IMR-90 (cell line): ENCODE data around the gene MCRIP2. TPM values are rescaled to one million over a fixed set of nuclear protein-coding genes. Genes with fewer than 3 reads are reported as not detected.

Source experiments
- ATAC-seq: fragments of 200-7000 bp; cut with Tn5 transposase; 2 replicates; pipeline ENCODE4 v1.9.1; 2020; ENCODE audit warnings: low read depth, mild to moderate bottlenecking, moderate library complexity
- BruUV-seq: library from RNA; stranded (reverse); fragments of 400-500 nt; replicated peaks from 2 replicates; lab custom pipeline; 2021; lab: Mats Ljungman, UMichigan
- CTCF ChIA-PET: fragments of 300-600 bp; formaldehyde crosslinking; extraction: SDS; loops from one replicate; lab custom pipeline; 2021; ENCODE audit warnings: antibody characterized with exemption; lab: Yijun Ruan, JAX
- POLR2A ChIA-PET: fragments of 300-600 bp; sonication (Branson Sonifier 250); formaldehyde crosslinking; loops from one replicate; lab custom pipeline; 2022; ENCODE audit warnings: antibody characterized with exemption; ENCODE audit not compliant: unreplicated experiment; lab: Charles Lee
- DNase-seq: peaks from one replicate; pipeline ENCODE4 v3.0.0; 2013
- H2AFZ ChIP-seq: replicated peaks from 2 replicates; pipeline ENCODE3; 2013; ENCODE audit warnings: low read length, mild to moderate bottlenecking; ENCODE audit not compliant: poor library complexity
- H2AK5ac ChIP-seq: 2 replicates; pipeline ENCODE4 v1.6.1; 2013; ENCODE audit warnings: low read depth, low read length, inconsistent platforms
- H2AK9ac ChIP-seq: replicated peaks from 2 replicates; pipeline ENCODE3; 2013; ENCODE audit warnings: mild to moderate bottlenecking, low read depth, low read length, moderate library complexity; ENCODE audit not compliant: poor library complexity
- H2BK120ac ChIP-seq: 2 replicates; pipeline ENCODE4 v1.6.1; 2013; ENCODE audit warnings: low read depth, low read length, inconsistent platforms
- H2BK15ac ChIP-seq: 3 replicates; pipeline ENCODE4 v1.6.1; 2013; ENCODE audit warnings: low read depth, low read length, inconsistent platforms
- H2BK20ac ChIP-seq: 2 replicates; pipeline ENCODE4 v1.6.1; 2013; ENCODE audit warnings: low read depth, mild to moderate bottlenecking, inconsistent platforms, low read length, moderate library complexity
- H2BK5ac ChIP-seq: 2 replicates; pipeline ENCODE4 v1.6.1; 2013; ENCODE audit warnings: mild to moderate bottlenecking, low read depth, low read length, inconsistent platforms; ENCODE audit not compliant: poor library complexity, severe bottlenecking
- H3K14ac ChIP-seq: replicated peaks from 2 replicates; pipeline ENCODE4 v1.6.1; 2013; ENCODE audit warnings: low read depth, low read length, inconsistent platforms
- H3K18ac ChIP-seq: 2 replicates; pipeline ENCODE4 v1.6.1; 2013; ENCODE audit warnings: low read depth, low read length, control low read depth
- H3K23ac ChIP-seq: 2 replicates; pipeline ENCODE4 v1.6.1; 2013; ENCODE audit warnings: low read depth, low read length, inconsistent platforms
- H3K27ac ChIP-seq: 2 replicates; pipeline ENCODE4 v1.5.1; 2013; ENCODE audit warnings: mild to moderate bottlenecking, control low read depth, low read length; ENCODE audit not compliant: insufficient read depth
- H3K27me3 ChIP-seq: 2 replicates; pipeline ENCODE4 v1.6.1; 2013; ENCODE audit warnings: low read length; ENCODE audit not compliant: control insufficient read depth, insufficient read depth
- H3K36me3 ChIP-seq: 2 replicates; pipeline ENCODE4 v1.6.1; 2013; ENCODE audit warnings: low read length, mixed read lengths; ENCODE audit not compliant: control insufficient read depth, insufficient read depth
- H3K4ac ChIP-seq: 2 replicates; pipeline ENCODE4 v1.6.1; 2013; ENCODE audit warnings: low read depth, low read length, inconsistent platforms
- H3K4me1 ChIP-seq: 2 replicates; pipeline ENCODE4 v1.6.1; 2013; ENCODE audit warnings: low read length, mixed read lengths; ENCODE audit not compliant: control insufficient read depth, insufficient read depth
- H3K4me2 ChIP-seq: 2 replicates; pipeline ENCODE4 v1.6.1; 2013; ENCODE audit warnings: low read depth, mild to moderate bottlenecking, control low read depth, low read length, moderate library complexity
- H3K4me3 ChIP-seq: 2 replicates; pipeline ENCODE4 v1.5.1; 2013; ENCODE audit warnings: low read depth, mild to moderate bottlenecking, control low read depth, low read length, moderate library complexity; ENCODE audit not compliant: insufficient read depth
- H3K56ac ChIP-seq: 2 replicates; pipeline ENCODE4 v1.6.1; 2013; ENCODE audit warnings: low read length, inconsistent platforms; ENCODE audit not compliant: insufficient read depth; ENCODE audit errors: extremely low read depth
- H3K79me1 ChIP-seq, 2 experiments: 2 replicates each; pipeline ENCODE4 v1.6.1; 2013; ENCODE audit warnings: low read length in 2 of 2, inconsistent platforms in 1 of 2, low read depth in 1 of 2
- H3K9ac ChIP-seq: 2 replicates; pipeline ENCODE4 v1.6.1; 2013; ENCODE audit warnings: low read depth, low read length, control low read depth
- H3K9me1 ChIP-seq: 2 replicates; pipeline ENCODE4 v1.6.1; 2013; ENCODE audit warnings: low read length, inconsistent platforms; ENCODE audit not compliant: insufficient read depth
- H3K9me3 ChIP-seq: 2 replicates; pipeline ENCODE4 v1.6.1; 2013; ENCODE audit warnings: low read length; ENCODE audit not compliant: control insufficient read depth, insufficient read depth
- H4K20me1 ChIP-seq: 2 replicates; pipeline ENCODE4 v1.6.1; 2013; ENCODE audit warnings: low read length, inconsistent platforms; ENCODE audit not compliant: insufficient read depth
- H4K5ac ChIP-seq: 2 replicates; pipeline ENCODE4 v1.6.1; 2013; ENCODE audit warnings: mild to moderate bottlenecking, low read depth, low read length, control low read depth
- H4K8ac ChIP-seq, 2 experiments: 2 replicates each; pipeline ENCODE4 v1.6.1; 2013; ENCODE audit warnings: low read depth in 2 of 2, low read length in 2 of 2, control low read depth in 1 of 2, inconsistent platforms in 1 of 2
- H4K91ac ChIP-seq: 2 replicates; pipeline ENCODE4 v1.6.1; 2013; ENCODE audit warnings: low read depth, low read length, inconsistent platforms; ENCODE audit not compliant: insufficient read depth
- BHLHE40 ChIP-seq: fragments of 150-350 bp; IDR thresholded peaks from 2 replicates; pipeline ENCODE4 v1.6.1; 2016; ENCODE audit warnings: mild to moderate bottlenecking, low read depth, low read length
- CEBPB ChIP-seq: IDR thresholded peaks from 2 replicates; pipeline ENCODE4 v1.6.1; 2012; ENCODE audit warnings: low read depth, low read length, improper control_type of control experiment
- CHD1 ChIP-seq: IDR thresholded peaks from 2 replicates; pipeline ENCODE4 v1.6.1; 2012; ENCODE audit warnings: low read depth, low read length, improper control_type of control experiment
- CTCF ChIP-seq: conservative IDR thresholded peaks from 2 replicates; pipeline ENCODE4 v1.5.1; 2012; ENCODE audit warnings: mild to moderate bottlenecking, low read depth, low read length, improper control_type of control experiment
- FOS ChIP-seq: fragments of 150-350 bp; IDR thresholded peaks from 2 replicates; pipeline ENCODE4 v1.6.1; 2016; ENCODE audit warnings: low read depth, low read length
- MAFK ChIP-seq: IDR thresholded peaks from 2 replicates; pipeline ENCODE4 v1.6.1; 2012; ENCODE audit warnings: low read depth, low read length, improper control_type of control experiment
- MAZ ChIP-seq: IDR thresholded peaks from 2 replicates; pipeline ENCODE4 v1.6.1; 2012; ENCODE audit warnings: low read depth, mild to moderate bottlenecking, low read length, improper control_type of control experiment, moderate library complexity, borderline replicate concordance
- MXI1 ChIP-seq: IDR thresholded peaks from 2 replicates; pipeline ENCODE4 v1.6.1; 2012; ENCODE audit warnings: low read depth, mild to moderate bottlenecking, low read length, moderate library complexity, borderline replicate concordance
- NFE2L2 ChIP-seq: fragments of 150-350 bp; IDR thresholded peaks from 2 replicates; pipeline ENCODE4 v1.6.1; 2016; ENCODE audit warnings: low read depth, mild to moderate bottlenecking, low read length
- POLR2A ChIP-seq: IDR thresholded peaks from 2 replicates; pipeline ENCODE4 v1.6.1; 2012; ENCODE audit warnings: mild to moderate bottlenecking, low read depth, low read length
- RAD21 ChIP-seq: IDR thresholded peaks from 2 replicates; pipeline ENCODE4 v1.6.1; 2012; ENCODE audit warnings: low read length, improper control_type of control experiment
- RCOR1 ChIP-seq: IDR thresholded peaks from 2 replicates; pipeline ENCODE4 v1.6.1; 2012; ENCODE audit warnings: mild to moderate bottlenecking, low read length, improper control_type of control experiment; ENCODE audit not compliant: insufficient replicate concordance
- USF2 ChIP-seq: fragments of 150-350 bp; IDR thresholded peaks from 2 replicates; pipeline ENCODE4 v1.6.1; 2017; ENCODE audit warnings: mild to moderate bottlenecking, antibody characterized with exemption, low read length, low read depth
- WGBS, 2 experiments: methylation state at CpG; one replicate each; pipeline versions ENCODE4 v1.1.5 to v1.1.7; 2013; ENCODE audit warnings: missing lambda C conversion rate in 2 of 2; ENCODE audit not compliant: insufficient read length in 1 of 2; ENCODE audit errors: extremely low coverage in 2 of 2; 5-methylcytosine and 5-hydroxymethylcytosine counted together
- dilution Hi-C: fragments of 300-500 bp; cut with HindIII; formaldehyde crosslinking; loops from one replicate; pipeline ENCODE4 v1.14.3; 2018; ENCODE audit warnings: low sequenced_read_pairs; ENCODE audit not compliant: unreplicated experiment
- in situ Hi-C: fragments of 300-500 bp; cut with MboI; formaldehyde crosslinking; loops from 3 replicates; pipeline ENCODE4 v1.14.3; 2019; ENCODE audit warnings: low sequenced_read_pairs, inconsistent platforms, mixed read lengths
- intact Hi-C: fragments of 100-400 bp; cut with micrococcal nuclease; formaldehyde crosslinking; loops from 2 replicates; pipeline ENCODE4 v1.10.0; 2022
- polyA plus RNA-seq, 3 experiments: library from polyadenylated mRNA; depleted of rRNA; stranded (reverse); fragments of >200 nt; gene quantifications; 2 replicates each; pipeline ENCODE4 v1.2.3, GENCODE V29; 2012; ENCODE audit warnings: low replicate concordance in 1 of 3
- total RNA-seq: library from RNA; depleted of rRNA; stranded (reverse); fragments of >200 nt; gene quantifications from 2 replicates; pipeline ENCODE4 v1.2.3, GENCODE V29; 2012
- TF ChIP-seq, protein P1 (sequence below): fragments of 150-350 bp; IDR thresholded peaks from 2 replicates; pipeline ENCODE4 v1.6.1; 2016; ENCODE audit warnings: low read depth, mild to moderate bottlenecking, low read length, moderate library complexity, borderline replicate concordance

MCRIP2 gene
- total and polyA plus RNA-seq, 2 of the 4 experiments (the other 2 are of a cell fraction), result 6.3 to 19.6 TPM

- H3K27me3 ChIP-seq, result no peaks in the 10 kb centered on the region
- no peak for ATAC-seq
- peaks cover 25% of the 10 kb centered on the region for H3K4me1 ChIP-seq
- dilution Hi-C loops, result no loop called here
- H2AK5ac ChIP-seq, result peak overlapping the region; percentile 94
- peak overlapping the region; percentile 56 for H3K27ac ChIP-seq
- no TSS peak for BruUV-seq
- intact Hi-C loops, result loop anchor here (1.0 kb wide), 1 partner anchor 9 kb away; the partner anchor contains the start of gene METTL26
- H4K20me1 ChIP-seq, result 0 out of 2 replicates have a peak, but pooled peaks cover 3% of the 10 kb centered on the region
- 0 out of 2 replicates have a peak overlapping the region, but pooled peaks have one; percentile 10 for H3K18ac ChIP-seq
- H2BK5ac ChIP-seq, result peak overlapping the region; percentile 80
- peak overlapping the region; percentile 80 for H2AK9ac ChIP-seq
- peak overlapping the region; percentile 51 for H4K5ac ChIP-seq
- H3K4ac ChIP-seq, result peak overlapping the region; percentile 69
- no peak overlapping the region for H3K4me2 ChIP-seq
- H2BK20ac ChIP-seq, result no peak overlapping the region; the same call in 1 of the 2 replicates
- H3K9ac ChIP-seq, result no peak overlapping the region
- no peak overlapping the region for H3K56ac ChIP-seq
- ChIA-PET CTCF (no interaction called here), POLR2A (no interaction called here)
- 87% methylated on average over 33 of the region's 50 CpGs; no CpG with 5 or more reads in 1 of the 2 experiments for WGBS, 2 experiments
- peaks cover 6 to 38% of the 10 kb centered on the region in 2 experiments; a peak in 2 of 4 replicates for H3K79me1 ChIP-seq
- peaks cover 7% of the 10 kb centered on the region; the same call in 1 of the 2 replicates for H3K36me3 ChIP-seq
- H2AFZ ChIP-seq, result no peak overlapping the region
- peak overlapping the region; percentile 72 for H2BK120ac ChIP-seq
- in situ Hi-C loops, result no loop called here
- peak overlapping the region; percentile 20; the same call in 1 of the 2 replicates for H3K14ac ChIP-seq
- DNase-seq, result no peak
- H3K23ac ChIP-seq, result no peak overlapping the region
- H4K8ac ChIP-seq, result peak overlapping the region in 1 of 2 experiments; percentile 63; a peak in 1 of 4 replicates
- peak overlapping the region; percentile 56; the same call in 1 of the 3 replicates for H2BK15ac ChIP-seq
- H3K9me1 ChIP-seq, result peaks cover 4% of the 10 kb centered on the region; the same call in 1 of the 2 replicates
- H3K4me3 ChIP-seq, result no peak overlapping the region
- H3K9me3 ChIP-seq, result no peaks in the 10 kb centered on the region
- peak overlapping the region; percentile 53 for H4K91ac ChIP-seq
- TF ChIP-seq POLR2A, result no peak
- no peak for TF ChIP-seq USF2
- TF ChIP-seq FOS, result no peak
- no peak for TF ChIP-seq RAD21
- no peak for TF ChIP-seq CTCF
- TF ChIP-seq MAFK, result no peak
- no peak for TF ChIP-seq RCOR1
- no peak for TF ChIP-seq CEBPB
- TF ChIP-seq MXI1, result no peak
- no peak for TF ChIP-seq NFE2L2
- no peak for TF ChIP-seq MAZ
- TF ChIP-seq BHLHE40, result no peak
- TF ChIP-seq, protein P1, sequence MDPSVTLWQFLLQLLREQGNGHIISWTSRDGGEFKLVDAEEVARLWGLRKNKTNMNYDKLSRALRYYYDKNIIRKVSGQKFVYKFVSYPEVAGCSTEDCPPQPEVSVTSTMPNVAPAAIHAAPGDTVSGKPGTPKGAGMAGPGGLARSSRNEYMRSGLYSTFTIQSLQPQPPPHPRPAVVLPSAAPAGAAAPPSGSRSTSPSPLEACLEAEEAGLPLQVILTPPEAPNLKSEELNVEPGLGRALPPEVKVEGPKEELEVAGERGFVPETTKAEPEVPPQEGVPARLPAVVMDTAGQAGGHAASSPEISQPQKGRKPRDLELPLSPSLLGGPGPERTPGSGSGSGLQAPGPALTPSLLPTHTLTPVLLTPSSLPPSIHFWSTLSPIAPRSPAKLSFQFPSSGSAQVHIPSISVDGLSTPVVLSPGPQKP, result no peak
- TF ChIP-seq CHD1, result no peak
Observed at GRCh38 chr16:627454-628239, 14.0 kb upstream of the MCRIP2 start.
